ENCODE data around the gene RGS3.

Gene RGS3

DNA sequence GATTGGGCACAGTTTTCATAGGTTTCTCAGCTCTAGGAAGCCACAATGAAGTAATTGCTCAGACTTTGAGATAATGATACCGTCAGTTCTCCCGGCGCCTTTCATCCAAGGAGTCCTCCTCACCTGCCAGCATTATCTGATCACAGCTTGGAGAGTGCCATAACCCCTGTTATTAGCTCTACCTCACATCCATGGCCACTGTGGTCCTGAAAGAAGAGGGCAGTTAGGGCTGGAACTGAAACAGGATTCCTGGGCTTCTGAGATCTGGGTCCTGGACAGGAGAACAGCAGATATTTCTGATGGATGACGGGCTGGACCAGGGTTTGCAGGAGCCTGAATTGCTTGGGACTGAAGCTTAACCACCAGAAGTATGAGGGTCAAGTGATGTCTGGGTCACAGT, 13.5 kb downstream of the RGS3 start:
- CTCF ChIA-PET, result interaction anchor here (0.8 to 1.6 kb wide), 2 partner anchors 31 to 181 kb away, joined by 3 read pairs; no protein-coding TSS in a partner anchor
- Histone ChIP-seq H3K4me1 (ENCODE audit: control insufficient read depth, insufficient read depth, low read length) (no peaks in the 10 kb centered on the region), H3K9me3 (ENCODE audit: control insufficient read depth, insufficient read depth, low read depth, low read length) (no peaks in the 10 kb centered on the region), H3K27ac (ENCODE audit: extremely low read depth, low read depth, low read length) (no peak overlapping the region), H3K4me3 (ENCODE audit: low read depth, low read length) (no peak overlapping the region), H3K36me3 (ENCODE audit: control insufficient read depth in 2 of 2, insufficient read depth in 1 of 2, low read length in 2 of 2) (no peaks in the 10 kb centered on the region)
- POLR2A ChIA-PET, result no interaction called here
- TF ChIP-seq ZFP69B (tag by site-specific recombination; IDR thresholded peaks at IDR 0.05) (no peak), ZNF169 (tag by site-specific recombination; IDR thresholded peaks at IDR 0.05) (no peak)

DNA sequence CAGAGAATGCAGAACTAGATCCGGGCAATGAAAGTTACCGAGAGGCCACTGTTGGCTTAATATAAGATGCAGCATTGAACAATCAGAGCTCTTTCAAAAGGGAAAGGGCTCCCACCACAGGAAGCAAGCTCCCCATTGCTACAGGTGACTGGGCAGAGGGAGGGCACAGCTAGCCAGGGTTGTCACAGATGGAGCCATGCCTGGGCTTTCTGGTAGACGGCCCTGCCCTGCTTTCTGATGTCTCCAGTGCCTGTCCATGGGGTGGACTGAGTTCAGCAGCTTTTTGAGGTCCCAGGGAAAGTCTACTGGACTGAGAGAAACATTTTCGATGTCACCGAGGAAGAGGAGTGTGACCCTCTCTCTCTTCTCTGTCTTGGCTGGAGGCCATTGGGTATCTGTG, 14.1 kb downstream of the RGS3 start:
- POLR2A ChIA-PET, result no interaction called here

More for the DNA sequence above, 14.1 kb downstream of the RGS3 start:
- no peak for TF ChIP-seq ZNF837 (tag by site-specific recombination; IDR thresholded peaks at IDR 0.05)
- no peak for TF ChIP-seq ZNF266 (tag by site-specific recombination; IDR thresholded peaks at IDR 0.05; ENCODE audit: low read depth)
- no peak for TF ChIP-seq ZNF114 (tag by site-specific recombination; IDR thresholded peaks at IDR 0.05)
- TF ChIP-seq, protein P1, sequence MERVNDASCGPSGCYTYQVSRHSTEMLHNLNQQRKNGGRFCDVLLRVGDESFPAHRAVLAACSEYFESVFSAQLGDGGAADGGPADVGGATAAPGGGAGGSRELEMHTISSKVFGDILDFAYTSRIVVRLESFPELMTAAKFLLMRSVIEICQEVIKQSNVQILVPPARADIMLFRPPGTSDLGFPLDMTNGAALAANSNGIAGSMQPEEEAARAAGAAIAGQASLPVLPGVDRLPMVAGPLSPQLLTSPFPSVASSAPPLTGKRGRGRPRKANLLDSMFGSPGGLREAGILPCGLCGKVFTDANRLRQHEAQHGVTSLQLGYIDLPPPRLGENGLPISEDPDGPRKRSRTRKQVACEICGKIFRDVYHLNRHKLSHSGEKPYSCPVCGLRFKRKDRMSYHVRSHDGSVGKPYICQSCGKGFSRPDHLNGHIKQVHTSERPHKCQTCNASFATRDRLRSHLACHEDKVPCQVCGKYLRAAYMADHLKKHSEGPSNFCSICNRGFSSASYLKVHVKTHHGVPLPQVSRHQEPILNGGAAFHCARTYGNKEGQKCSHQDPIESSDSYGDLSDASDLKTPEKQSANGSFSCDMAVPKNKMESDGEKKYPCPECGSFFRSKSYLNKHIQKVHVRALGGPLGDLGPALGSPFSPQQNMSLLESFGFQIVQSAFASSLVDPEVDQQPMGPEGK (tag by site-specific recombination; IDR thresholded peaks at IDR 0.05), result no peak
- TF ChIP-seq ZFP3 (tag by site-specific recombination; IDR thresholded peaks at IDR 0.05; ENCODE audit: low read depth), result no peak
- no peak for TF ChIP-seq ZNF658 (tag by site-specific recombination; IDR thresholded peaks at IDR 0.05)
- TF ChIP-seq ZNF404 (tag by site-specific recombination; IDR thresholded peaks at IDR 0.05), result no peak
- no peak for TF ChIP-seq ZNF610 (tag by site-specific recombination; IDR thresholded peaks at IDR 0.05; ENCODE audit: borderline replicate concordance)
- TF ChIP-seq, protein P2, sequence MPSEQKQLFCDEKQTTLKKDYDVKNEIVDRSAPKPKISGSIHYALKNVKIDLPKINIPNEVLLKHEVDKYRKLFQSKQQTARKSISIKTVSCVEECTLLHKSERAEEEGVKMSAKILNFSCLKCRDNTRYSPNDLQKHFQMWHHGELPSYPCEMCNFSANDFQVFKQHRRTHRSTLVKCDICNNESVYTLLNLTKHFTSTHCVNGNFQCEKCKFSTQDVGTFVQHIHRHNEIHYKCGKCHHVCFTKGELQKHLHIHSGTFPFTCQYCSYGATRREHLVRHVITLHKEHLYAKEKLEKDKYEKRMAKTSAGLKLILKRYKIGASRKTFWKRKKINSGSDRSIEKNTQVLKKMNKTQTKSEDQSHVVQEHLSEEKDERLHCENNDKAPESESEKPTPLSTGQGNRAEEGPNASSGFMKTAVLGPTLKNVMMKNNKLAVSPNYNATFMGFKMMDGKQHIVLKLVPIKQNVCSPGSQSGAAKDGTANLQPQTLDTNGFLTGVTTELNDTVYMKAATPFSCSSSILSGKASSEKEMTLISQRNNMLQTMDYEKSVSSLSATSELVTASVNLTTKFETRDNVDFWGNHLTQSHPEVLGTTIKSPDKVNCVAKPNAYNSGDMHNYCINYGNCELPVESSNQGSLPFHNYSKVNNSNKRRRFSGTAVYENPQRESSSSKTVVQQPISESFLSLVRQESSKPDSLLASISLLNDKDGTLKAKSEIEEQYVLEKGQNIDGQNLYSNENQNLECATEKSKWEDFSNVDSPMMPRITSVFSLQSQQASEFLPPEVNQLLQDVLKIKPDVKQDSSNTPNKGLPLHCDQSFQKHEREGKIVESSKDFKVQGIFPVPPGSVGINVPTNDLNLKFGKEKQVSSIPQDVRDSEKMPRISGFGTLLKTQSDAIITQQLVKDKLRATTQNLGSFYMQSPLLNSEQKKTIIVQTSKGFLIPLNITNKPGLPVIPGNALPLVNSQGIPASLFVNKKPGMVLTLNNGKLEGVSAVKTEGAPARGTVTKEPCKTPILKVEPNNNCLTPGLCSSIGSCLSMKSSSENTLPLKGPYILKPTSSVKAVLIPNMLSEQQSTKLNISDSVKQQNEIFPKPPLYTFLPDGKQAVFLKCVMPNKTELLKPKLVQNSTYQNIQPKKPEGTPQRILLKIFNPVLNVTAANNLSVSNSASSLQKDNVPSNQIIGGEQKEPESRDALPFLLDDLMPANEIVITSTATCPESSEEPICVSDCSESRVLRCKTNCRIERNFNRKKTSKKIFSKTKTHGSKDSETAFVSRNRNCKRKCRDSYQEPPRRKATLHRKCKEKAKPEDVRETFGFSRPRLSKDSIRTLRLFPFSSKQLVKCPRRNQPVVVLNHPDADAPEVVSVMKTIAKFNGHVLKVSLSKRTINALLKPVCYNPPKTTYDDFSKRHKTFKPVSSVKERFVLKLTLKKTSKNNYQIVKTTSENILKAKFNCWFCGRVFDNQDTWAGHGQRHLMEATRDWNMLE (tag by site-specific recombination; conservative IDR thresholded peaks at IDR 0.05; ENCODE audit: low read depth), result no peak
- TF ChIP-seq ZNF629 (tag by site-specific recombination; IDR thresholded peaks at IDR 0.05), result no peak
- no peak for TF ChIP-seq ZNF777 (tag by site-specific recombination; IDR thresholded peaks at IDR 0.05; ENCODE audit: borderline replicate concordance)
- TF ChIP-seq ZNF561 (tag by site-specific recombination; IDR thresholded peaks at IDR 0.05; ENCODE audit: borderline replicate concordance), result no peak
- no peak for TF ChIP-seq ZNF600 (tag by site-specific recombination; IDR thresholded peaks at IDR 0.05)
- TF ChIP-seq ZNF677 (tag by site-specific recombination; IDR thresholded peaks at IDR 0.05), result no peak
- TF ChIP-seq, protein P3, sequence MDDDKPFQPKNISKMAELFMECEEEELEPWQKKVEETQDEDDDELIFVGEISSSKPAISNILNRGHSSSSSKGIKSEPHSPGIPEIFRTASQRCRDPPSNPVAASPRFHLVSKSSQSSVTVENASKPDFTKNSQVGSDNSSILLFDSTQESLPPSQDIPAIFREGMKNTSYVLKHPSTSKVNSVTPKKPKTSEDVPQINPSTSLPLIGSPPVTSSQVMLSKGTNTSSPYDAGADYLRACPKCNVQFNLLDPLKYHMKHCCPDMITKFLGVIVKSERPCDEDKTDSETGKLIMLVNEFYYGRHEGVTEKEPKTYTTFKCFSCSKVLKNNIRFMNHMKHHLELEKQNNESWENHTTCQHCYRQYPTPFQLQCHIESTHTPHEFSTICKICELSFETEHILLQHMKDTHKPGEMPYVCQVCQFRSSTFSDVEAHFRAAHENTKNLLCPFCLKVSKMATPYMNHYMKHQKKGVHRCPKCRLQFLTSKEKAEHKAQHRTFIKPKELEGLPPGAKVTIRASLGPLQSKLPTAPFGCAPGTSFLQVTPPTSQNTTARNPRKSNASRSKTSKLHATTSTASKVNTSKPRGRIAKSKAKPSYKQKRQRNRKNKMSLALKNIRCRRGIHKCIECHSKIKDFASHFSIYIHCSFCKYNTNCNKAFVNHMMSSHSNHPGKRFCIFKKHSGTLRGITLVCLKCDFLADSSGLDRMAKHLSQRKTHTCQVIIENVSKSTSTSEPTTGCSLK (tag by site-specific recombination; IDR thresholded peaks at IDR 0.05), result no peak
- no peak for TF ChIP-seq ZIC2 (tag by site-specific recombination; IDR thresholded peaks at IDR 0.05)
- TF ChIP-seq ZNF248 (tag by site-specific recombination; IDR thresholded peaks at IDR 0.05), result no peak
- TF ChIP-seq ZNF211 (tag by site-specific recombination; IDR thresholded peaks at IDR 0.05; ENCODE audit: low read depth), result no peak
- TF ChIP-seq GLI2 (tag by site-specific recombination; IDR thresholded peaks at IDR 0.05; ENCODE audit: borderline replicate concordance, low read depth), result no peak
- no peak for TF ChIP-seq ZNF510 (tag by site-specific recombination; IDR thresholded peaks at IDR 0.05; ENCODE audit: insufficient replicate concordance)
- H3K4me3 ChIP-seq (ENCODE audit: low read depth, low read length), result no peak overlapping the region
- CTCF ChIA-PET, result interaction anchor here (0.6 to 1.6 kb wide), 3 partner anchors 32 to 180 kb away, joined by 3 read pairs; no protein-coding TSS in a partner anchor
- H3K9me3 ChIP-seq (ENCODE audit: control insufficient read depth, insufficient read depth, low read depth, low read length), result no peaks in the 10 kb centered on the region
- H3K27ac ChIP-seq (ENCODE audit: extremely low read depth, low read depth, low read length), result no peak overlapping the region
- H3K4me1 ChIP-seq (ENCODE audit: control insufficient read depth, insufficient read depth, low read length), result no peaks in the 10 kb centered on the region
- H3K36me3 ChIP-seq (ENCODE audit: control insufficient read depth in 2 of 2, insufficient read depth in 1 of 2, low read length in 2 of 2), result no peaks in the 10 kb centered on the region

Measured in HEK293 (cell line).